K562 (cell line): ENCODE results near the gene HTR1D. TPM values are rescaled to one million over a fixed set of nuclear protein-coding genes. Genes with fewer than 3 reads are reported as not detected.
A peak's percentile ranks its signal among the peaks of the same experiment; 100 is the strongest.

Experiments
- ATAC-seq: fragments of 200-7000 bp; cut with Tn5 transposase; 3 replicates; pipeline ENCODE4 v1.9.1; 2020; ENCODE audit warnings: moderate library complexity
- BruUV-seq: library from RNA; stranded (reverse); fragments of 400-500 nt; replicated peaks from 2 replicates; lab custom pipeline; 2021; lab: Mats Ljungman, UMichigan
- CTCF ChIA-PET: fragments of 300-600 bp; formaldehyde crosslinking; extraction: SDS; loops from one replicate; lab custom pipeline; 2021; ENCODE audit warnings: low intra/inter-chr PET ratio; lab: Yijun Ruan, JAX
- POLR2A ChIA-PET: fragments of 300-600, 350-650 bp; sonication (Branson Sonifier 250); formaldehyde crosslinking; extraction: SDS; loops from one replicate; lab custom pipeline; 2021; ENCODE audit warnings: antibody characterized with exemption, inconsistent platforms; lab: Yijun Ruan, JAX
- DNase-seq, 4 experiments: peaks; one replicate each; pipeline versions ENCODE4 v3.0.0 to v3.0.0-alpha.2; 2011 to 2018; ENCODE audit warnings: low spot score in 3 of 4, mixed read lengths in 3 of 4; ENCODE audit errors: extremely low read depth in 1 of 4
- FAIRE-seq: peaks from 2 replicates; lab custom pipeline; 2011; peaks lifted over from hg19 to GRCh38; lab: Jason Lieb, UNC
- H2AFZ ChIP-seq: 2 replicates; pipeline ENCODE4 v1.6.0; 2011; ENCODE audit warnings: low read depth, low read length, control low read depth, inconsistent platforms
- H3K27ac ChIP-seq: fragments of 200-600 bp; 3 replicates; pipeline ENCODE4 v1.8.0; 2011; ENCODE audit warnings: low read depth, mild to moderate bottlenecking, control low read depth, inconsistent platforms, low read length, moderate library complexity, mixed read lengths; ENCODE audit errors: extremely low read depth
- H3K27me3 ChIP-seq, 2 experiments: fragments of 300-600 bp in 1 of 2; 2 replicates in 1 of 2; 3 replicates in 1 of 2; pipeline versions ENCODE4 v1.6.0 to v1.8.0; 2011; ENCODE audit warnings: inconsistent platforms in 2 of 2, low read length in 2 of 2, mild to moderate bottlenecking in 1 of 2, mixed read lengths in 1 of 2, moderate library complexity in 1 of 2; ENCODE audit not compliant: control insufficient read depth in 2 of 2, insufficient read depth in 2 of 2
- H3K36me3 ChIP-seq: fragments of 300-600 bp; 3 replicates; pipeline ENCODE4 v1.8.0; 2011; ENCODE audit warnings: mild to moderate bottlenecking, low read length, inconsistent platforms; ENCODE audit not compliant: control insufficient read depth, insufficient read depth
- H3K4me1 ChIP-seq, 2 experiments: fragments of 200-600 bp in 1 of 2; replicated peaks in 1 of 2; 2 replicates in 1 of 2; 3 replicates in 1 of 2; pipeline versions ENCODE4 v1.5.1 to v1.8.0; 2011; ENCODE audit warnings: inconsistent platforms in 2 of 2, low read length in 2 of 2, mild to moderate bottlenecking in 1 of 2, mixed read lengths in 1 of 2, moderate library complexity in 1 of 2; ENCODE audit not compliant: control insufficient read depth in 2 of 2, insufficient read depth in 2 of 2
- H3K4me2 ChIP-seq: 2 replicates; pipeline ENCODE4 v1.6.1; 2011; ENCODE audit warnings: low read length, control low read depth, inconsistent platforms, mixed read lengths; ENCODE audit not compliant: insufficient read depth
- H3K4me3 ChIP-seq: fragments of 200-600 bp; sonication (generic), shearing (Covaris generic); 2 replicates; pipeline ENCODE4 v1.5.1; 2016; ENCODE audit warnings: control low read depth, inconsistent platforms
- H3K79me2 ChIP-seq: fragments of 200-600 bp; 3 replicates; pipeline ENCODE4 v1.8.0; 2011; ENCODE audit warnings: low read length, inconsistent platforms; ENCODE audit not compliant: control insufficient read depth, insufficient read depth
- H3K9ac ChIP-seq, 2 experiments: 2 replicates each; pipeline versions ENCODE4 v1.6.0 to v1.6.1; 2011; ENCODE audit warnings: low read depth in 2 of 2, low read length in 2 of 2, control low read depth in 1 of 2, inconsistent platforms in 1 of 2, mild to moderate bottlenecking in 1 of 2, mixed read lengths in 1 of 2; ENCODE audit not compliant: insufficient read depth in 1 of 2
- H3K9me1 ChIP-seq: one replicate; pipeline ENCODE4 v1.6.0; 2011; ENCODE audit warnings: inconsistent platforms, mild to moderate bottlenecking, low read length, moderate library complexity; ENCODE audit not compliant: control insufficient read depth, insufficient read depth
- H3K9me3 ChIP-seq: replicated peaks from 2 replicates; pipeline ENCODE4 v1.5.1; 2011; ENCODE audit warnings: low read depth, low read length, inconsistent platforms; ENCODE audit not compliant: control insufficient read depth, insufficient read depth
- H4K20me1 ChIP-seq: replicated peaks from 2 replicates; pipeline ENCODE4 v1.6.1; 2011; ENCODE audit warnings: low read length, inconsistent platforms, mixed read lengths; ENCODE audit not compliant: control insufficient read depth, insufficient read depth
- FOS ChIP-seq: IDR thresholded peaks from 3 replicates; pipeline ENCODE4 v1.6.1; 2011; ENCODE audit not compliant: insufficient read length; ENCODE audit errors: extremely low read depth
- HNRNPK ChIP-seq: fragments of 200-400 bp; formaldehyde crosslinking; IDR thresholded peaks from one replicate; pipeline ENCODE4 v1.6.1; 2018; ENCODE audit warnings: mild to moderate bottlenecking, low read depth, low read length; ENCODE audit not compliant: poor library complexity, severe bottlenecking
- MTA1 ChIP-seq: fragments of 450-650 bp; IDR thresholded peaks from 2 replicates; pipeline ENCODE4 v1.6.1; 2017; ENCODE audit warnings: borderline replicate concordance
- NFYB ChIP-seq: IDR thresholded peaks from 2 replicates; pipeline ENCODE4 v1.6.1; 2011; ENCODE audit warnings: mild to moderate bottlenecking, moderate library complexity; ENCODE audit not compliant: insufficient read length; ENCODE audit errors: extremely low read depth
- NR2C1 ChIP-seq, 2 experiments: fragments of 450-650 bp; IDR thresholded peaks; 2 replicates each; pipeline ENCODE4 v1.6.1; 2017; ENCODE audit warnings: mild to moderate bottlenecking in 2 of 2, antibody characterized with exemption in 1 of 2, inconsistent platforms in 1 of 2, missing compliant biosample characterization in 1 of 2, missing genetic modification characterization in 1 of 2
- STAG1 ChIP-seq: sonication (generic); formaldehyde crosslinking; IDR thresholded peaks from 2 replicates; pipeline ENCODE4 v1.5.0; 2020; ENCODE audit warnings: missing genetic modification reagents, borderline replicate concordance
- TBP ChIP-seq: optimal IDR thresholded peaks from 2 replicates; pipeline ENCODE3; 2011; ENCODE audit warnings: low read depth, low read length, improper control_type of control experiment
- ZNF217 ChIP-seq: sonication (generic); formaldehyde crosslinking; IDR thresholded peaks from 2 replicates; pipeline ENCODE4 v1.8.0; 2022; ENCODE audit warnings: mild to moderate bottlenecking, missing genetic modification reagents
- WGBS: fragments of 100-300 bp; shearing (Covaris generic); methylation state at CpG from one replicate; pipeline ENCODE4 v1.1.6; 2016; ENCODE audit warnings: low coverage, mixed read lengths; ENCODE audit not compliant: insufficient coverage; ENCODE audit errors: missing lambda C conversion rate; 5-methylcytosine and 5-hydroxymethylcytosine counted together
- in situ Hi-C: fragments of 300-500 bp; cut with MboI; formaldehyde crosslinking; loops from 4 replicates; pipeline ENCODE4 v1.15.0; 2018; ENCODE audit warnings: inconsistent platforms, mixed read lengths
- intact Hi-C: fragments of 100-400 bp; cut with micrococcal nuclease; formaldehyde crosslinking; loops from 2 replicates; pipeline ENCODE4 v1.14.2; 2022
- polyA plus RNA-seq, 8 experiments: library from polyadenylated mRNA; depleted of rRNA in 4 of 8; stranded (reverse) in 5 of 8; unstranded in 3 of 8; fragments of >200 nt; fragmentation: Nextera tagmentation in 2 of 8; fragmentation: Illumina TruSeq in 1 of 8; extraction: Ambion mirVana in 2 of 8; extraction: Trizol in 1 of 8; gene quantifications; 2 replicates each; pipeline versions ENCODE4 v1.2.1 to v1.2.3, GENCODE V29; 2011 to 2014; ENCODE audit warnings: inconsistent platforms in 1 of 8, missing spikeins in 1 of 8
- total RNA-seq, 7 experiments: library from RNA; depleted of rRNA in 6 of 7; stranded (reverse); fragments of >200 nt in 6 of 7; fragmentation: Illumina TruSeq in 2 of 7; extraction: Trizol in 2 of 7; gene quantifications; 2 replicates each; pipeline versions ENCODE4 v1.2.1 to v1.2.3, GENCODE V29; 2011 to 2021; ENCODE audit warnings: low replicate concordance in 1 of 7
- TF ChIP-seq, protein P1 (sequence below): fragments of 450-650 bp; IDR thresholded peaks from 2 replicates; pipeline ENCODE4 v1.6.1; 2016; ENCODE audit warnings: mild to moderate bottlenecking, moderate library complexity
- TF ChIP-seq, protein P2 (sequence below), 2 experiments: fragments of 450-650 bp; conservative IDR thresholded peaks; 2 replicates each; pipeline ENCODE4 v1.6.1; 2017; ENCODE audit warnings: mild to moderate bottlenecking in 2 of 2, moderate library complexity in 2 of 2

HTR1D gene
- total and polyA plus RNA-seq, 9 of the 15 experiments (the other 6 are each of a cell fraction or from before 2014, with no cell fraction given): 0.03 to 0.09 (median 0.04) TPM; not detected in 4

DNA sequence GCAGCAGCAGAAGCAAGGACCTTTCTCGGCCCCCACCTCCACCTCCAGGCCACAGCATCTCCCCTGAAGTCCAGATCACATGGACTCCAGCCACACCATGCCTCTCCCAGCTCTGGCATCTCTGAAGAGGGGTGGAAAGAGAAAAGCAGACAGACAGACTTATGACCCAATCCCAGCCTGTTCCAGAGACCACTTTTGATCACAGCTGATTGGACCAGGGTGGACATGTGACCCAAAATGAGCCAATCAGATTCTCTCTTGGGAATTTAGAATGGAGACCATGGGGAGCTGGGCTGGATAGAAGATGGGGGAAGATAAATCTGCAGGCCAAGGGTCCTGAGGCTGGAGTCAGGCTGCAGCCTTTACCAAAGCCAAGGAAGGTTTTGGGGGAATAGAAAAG is 16.4 kb downstream of the HTR1D start:
- in situ Hi-C loops (no loop called here), intact Hi-C loops (no loop called here)
- DNase-seq (peak in 3 of 4 experiments; percentile 62 to 71 (median 67)), ATAC-seq (no peak), FAIRE-seq (no peak)
- BruUV-seq: no TSS peak
- Histone ChIP-seq H3K27me3 (peaks cover 17 to 35% of the 10 kb centered on the region in 2 experiments; a peak in 4 of 5 replicates), H2AFZ (no peak overlapping the region), H3K4me1 (no peaks in the 10 kb centered on the region; a peak in 1 of 5 replicates), H3K9ac (no peak overlapping the region), H3K4me2 (no peak overlapping the region), H4K20me1 (no peaks in the 10 kb centered on the region), H3K4me3 (no peak overlapping the region), H3K79me2 (no peaks in the 10 kb centered on the region), H3K36me3 (no peaks in the 10 kb centered on the region), H3K27ac (no peak overlapping the region), H3K9me3 (peaks cover 3% of the 10 kb centered on the region), H3K9me1 (no peaks in the 10 kb centered on the region)
- WGBS: 0% methylated on average over 1 of the region's 1 CpG
- ChIA-PET POLR2A (interaction anchor here (0.5 to 1.2 kb wide), 2 partner anchors 9 to 344 kb away, joined by 3 to 4 read pairs; no protein-coding TSS in a partner anchor), CTCF (no interaction called here)
- no peak for TF ChIP-seq TBP
- no peak for TF ChIP-seq NR2C1 (IDR thresholded peaks at IDR 0.05)
- TF ChIP-seq NR2C1 (tag; IDR thresholded peaks at IDR 0.05): no peak
- TF ChIP-seq, protein P1, sequence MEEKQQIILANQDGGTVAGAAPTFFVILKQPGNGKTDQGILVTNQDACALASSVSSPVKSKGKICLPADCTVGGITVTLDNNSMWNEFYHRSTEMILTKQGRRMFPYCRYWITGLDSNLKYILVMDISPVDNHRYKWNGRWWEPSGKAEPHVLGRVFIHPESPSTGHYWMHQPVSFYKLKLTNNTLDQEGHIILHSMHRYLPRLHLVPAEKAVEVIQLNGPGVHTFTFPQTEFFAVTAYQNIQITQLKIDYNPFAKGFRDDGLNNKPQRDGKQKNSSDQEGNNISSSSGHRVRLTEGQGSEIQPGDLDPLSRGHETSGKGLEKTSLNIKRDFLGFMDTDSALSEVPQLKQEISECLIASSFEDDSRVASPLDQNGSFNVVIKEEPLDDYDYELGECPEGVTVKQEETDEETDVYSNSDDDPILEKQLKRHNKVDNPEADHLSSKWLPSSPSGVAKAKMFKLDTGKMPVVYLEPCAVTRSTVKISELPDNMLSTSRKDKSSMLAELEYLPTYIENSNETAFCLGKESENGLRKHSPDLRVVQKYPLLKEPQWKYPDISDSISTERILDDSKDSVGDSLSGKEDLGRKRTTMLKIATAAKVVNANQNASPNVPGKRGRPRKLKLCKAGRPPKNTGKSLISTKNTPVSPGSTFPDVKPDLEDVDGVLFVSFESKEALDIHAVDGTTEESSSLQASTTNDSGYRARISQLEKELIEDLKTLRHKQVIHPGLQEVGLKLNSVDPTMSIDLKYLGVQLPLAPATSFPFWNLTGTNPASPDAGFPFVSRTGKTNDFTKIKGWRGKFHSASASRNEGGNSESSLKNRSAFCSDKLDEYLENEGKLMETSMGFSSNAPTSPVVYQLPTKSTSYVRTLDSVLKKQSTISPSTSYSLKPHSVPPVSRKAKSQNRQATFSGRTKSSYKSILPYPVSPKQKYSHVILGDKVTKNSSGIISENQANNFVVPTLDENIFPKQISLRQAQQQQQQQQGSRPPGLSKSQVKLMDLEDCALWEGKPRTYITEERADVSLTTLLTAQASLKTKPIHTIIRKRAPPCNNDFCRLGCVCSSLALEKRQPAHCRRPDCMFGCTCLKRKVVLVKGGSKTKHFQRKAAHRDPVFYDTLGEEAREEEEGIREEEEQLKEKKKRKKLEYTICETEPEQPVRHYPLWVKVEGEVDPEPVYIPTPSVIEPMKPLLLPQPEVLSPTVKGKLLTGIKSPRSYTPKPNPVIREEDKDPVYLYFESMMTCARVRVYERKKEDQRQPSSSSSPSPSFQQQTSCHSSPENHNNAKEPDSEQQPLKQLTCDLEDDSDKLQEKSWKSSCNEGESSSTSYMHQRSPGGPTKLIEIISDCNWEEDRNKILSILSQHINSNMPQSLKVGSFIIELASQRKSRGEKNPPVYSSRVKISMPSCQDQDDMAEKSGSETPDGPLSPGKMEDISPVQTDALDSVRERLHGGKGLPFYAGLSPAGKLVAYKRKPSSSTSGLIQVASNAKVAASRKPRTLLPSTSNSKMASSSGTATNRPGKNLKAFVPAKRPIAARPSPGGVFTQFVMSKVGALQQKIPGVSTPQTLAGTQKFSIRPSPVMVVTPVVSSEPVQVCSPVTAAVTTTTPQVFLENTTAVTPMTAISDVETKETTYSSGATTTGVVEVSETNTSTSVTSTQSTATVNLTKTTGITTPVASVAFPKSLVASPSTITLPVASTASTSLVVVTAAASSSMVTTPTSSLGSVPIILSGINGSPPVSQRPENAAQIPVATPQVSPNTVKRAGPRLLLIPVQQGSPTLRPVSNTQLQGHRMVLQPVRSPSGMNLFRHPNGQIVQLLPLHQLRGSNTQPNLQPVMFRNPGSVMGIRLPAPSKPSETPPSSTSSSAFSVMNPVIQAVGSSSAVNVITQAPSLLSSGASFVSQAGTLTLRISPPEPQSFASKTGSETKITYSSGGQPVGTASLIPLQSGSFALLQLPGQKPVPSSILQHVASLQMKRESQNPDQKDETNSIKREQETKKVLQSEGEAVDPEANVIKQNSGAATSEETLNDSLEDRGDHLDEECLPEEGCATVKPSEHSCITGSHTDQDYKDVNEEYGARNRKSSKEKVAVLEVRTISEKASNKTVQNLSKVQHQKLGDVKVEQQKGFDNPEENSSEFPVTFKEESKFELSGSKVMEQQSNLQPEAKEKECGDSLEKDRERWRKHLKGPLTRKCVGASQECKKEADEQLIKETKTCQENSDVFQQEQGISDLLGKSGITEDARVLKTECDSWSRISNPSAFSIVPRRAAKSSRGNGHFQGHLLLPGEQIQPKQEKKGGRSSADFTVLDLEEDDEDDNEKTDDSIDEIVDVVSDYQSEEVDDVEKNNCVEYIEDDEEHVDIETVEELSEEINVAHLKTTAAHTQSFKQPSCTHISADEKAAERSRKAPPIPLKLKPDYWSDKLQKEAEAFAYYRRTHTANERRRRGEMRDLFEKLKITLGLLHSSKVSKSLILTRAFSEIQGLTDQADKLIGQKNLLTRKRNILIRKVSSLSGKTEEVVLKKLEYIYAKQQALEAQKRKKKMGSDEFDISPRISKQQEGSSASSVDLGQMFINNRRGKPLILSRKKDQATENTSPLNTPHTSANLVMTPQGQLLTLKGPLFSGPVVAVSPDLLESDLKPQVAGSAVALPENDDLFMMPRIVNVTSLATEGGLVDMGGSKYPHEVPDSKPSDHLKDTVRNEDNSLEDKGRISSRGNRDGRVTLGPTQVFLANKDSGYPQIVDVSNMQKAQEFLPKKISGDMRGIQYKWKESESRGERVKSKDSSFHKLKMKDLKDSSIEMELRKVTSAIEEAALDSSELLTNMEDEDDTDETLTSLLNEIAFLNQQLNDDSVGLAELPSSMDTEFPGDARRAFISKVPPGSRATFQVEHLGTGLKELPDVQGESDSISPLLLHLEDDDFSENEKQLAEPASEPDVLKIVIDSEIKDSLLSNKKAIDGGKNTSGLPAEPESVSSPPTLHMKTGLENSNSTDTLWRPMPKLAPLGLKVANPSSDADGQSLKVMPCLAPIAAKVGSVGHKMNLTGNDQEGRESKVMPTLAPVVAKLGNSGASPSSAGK: no peak
- TF ChIP-seq HNRNPK: no peak
- peak; percentile 15 for TF ChIP-seq FOS
- TF ChIP-seq, protein P2, sequence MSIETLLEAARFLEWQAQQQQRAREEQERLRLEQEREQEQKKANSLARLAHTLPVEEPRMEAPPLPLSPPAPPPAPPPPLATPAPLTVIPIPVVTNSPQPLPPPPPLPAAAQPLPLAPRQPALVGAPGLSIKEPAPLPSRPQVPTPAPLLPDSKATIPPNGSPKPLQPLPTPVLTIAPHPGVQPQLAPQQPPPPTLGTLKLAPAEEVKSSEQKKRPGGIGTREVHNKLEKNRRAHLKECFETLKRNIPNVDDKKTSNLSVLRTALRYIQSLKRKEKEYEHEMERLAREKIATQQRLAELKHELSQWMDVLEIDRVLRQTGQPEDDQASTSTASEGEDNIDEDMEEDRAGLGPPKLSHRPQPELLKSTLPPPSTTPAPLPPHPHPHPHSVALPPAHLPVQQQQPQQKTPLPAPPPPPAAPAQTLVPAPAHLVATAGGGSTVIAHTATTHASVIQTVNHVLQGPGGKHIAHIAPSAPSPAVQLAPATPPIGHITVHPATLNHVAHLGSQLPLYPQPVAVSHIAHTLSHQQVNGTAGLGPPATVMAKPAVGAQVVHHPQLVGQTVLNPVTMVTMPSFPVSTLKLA (conservative IDR thresholded peaks at IDR 0.05): no peak
- no peak for TF ChIP-seq STAG1 (CRISPR knock-in tag)
- peak; percentile 17 for TF ChIP-seq NFYB
- TF ChIP-seq MTA1: no peak
- TF ChIP-seq ZNF217 (CRISPR knock-in tag): no peak
